Measurements from ENCODE around the gene ISM2.

DNA sequence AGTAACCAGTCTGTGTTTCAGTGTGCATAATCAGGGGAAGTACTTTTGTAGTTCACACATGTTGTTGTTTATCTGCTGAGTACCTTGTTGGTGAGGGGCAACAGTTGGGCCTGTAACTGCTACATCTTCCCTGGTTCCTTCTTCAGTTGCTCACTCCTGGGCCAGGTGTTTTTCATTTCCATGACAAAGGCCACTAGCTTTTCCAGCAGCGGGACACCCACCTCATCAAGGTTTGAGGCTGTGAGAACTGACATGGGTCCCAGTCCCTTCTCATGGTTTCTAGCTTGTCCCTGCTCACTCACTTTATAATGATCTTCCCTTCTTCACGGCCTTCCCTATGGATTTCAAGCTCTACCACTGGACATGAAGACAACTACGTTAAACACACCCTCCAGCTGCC is 73.8 kb downstream of the ISM2 start:
- TF ChIP-seq, protein P1, sequence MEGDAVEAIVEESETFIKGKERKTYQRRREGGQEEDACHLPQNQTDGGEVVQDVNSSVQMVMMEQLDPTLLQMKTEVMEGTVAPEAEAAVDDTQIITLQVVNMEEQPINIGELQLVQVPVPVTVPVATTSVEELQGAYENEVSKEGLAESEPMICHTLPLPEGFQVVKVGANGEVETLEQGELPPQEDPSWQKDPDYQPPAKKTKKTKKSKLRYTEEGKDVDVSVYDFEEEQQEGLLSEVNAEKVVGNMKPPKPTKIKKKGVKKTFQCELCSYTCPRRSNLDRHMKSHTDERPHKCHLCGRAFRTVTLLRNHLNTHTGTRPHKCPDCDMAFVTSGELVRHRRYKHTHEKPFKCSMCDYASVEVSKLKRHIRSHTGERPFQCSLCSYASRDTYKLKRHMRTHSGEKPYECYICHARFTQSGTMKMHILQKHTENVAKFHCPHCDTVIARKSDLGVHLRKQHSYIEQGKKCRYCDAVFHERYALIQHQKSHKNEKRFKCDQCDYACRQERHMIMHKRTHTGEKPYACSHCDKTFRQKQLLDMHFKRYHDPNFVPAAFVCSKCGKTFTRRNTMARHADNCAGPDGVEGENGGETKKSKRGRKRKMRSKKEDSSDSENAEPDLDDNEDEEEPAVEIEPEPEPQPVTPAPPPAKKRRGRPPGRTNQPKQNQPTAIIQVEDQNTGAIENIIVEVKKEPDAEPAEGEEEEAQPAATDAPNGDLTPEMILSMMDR (IDR thresholded peaks at IDR 0.05): no peak
- TF ChIP-seq POLR2A (IDR thresholded peaks at IDR 0.05): no peak
